ENCODE data around the gene ZNF575.

- TF ChIP-seq CTCF (conservative IDR thresholded peaks at IDR 0.05) (no peak), EZH2 (IDR thresholded peaks at IDR 0.05; ENCODE audit: low read depth) (no peak)
Observed at GRCh38 chr19:43490759-43491158, 42.2 kb upstream of the ZNF575 start.
